Large intestine (tissue), 3 donors: ENCODE data around the gene FBXW4. TPM values are rescaled to one million over a fixed set of nuclear protein-coding genes. Genes with fewer than 3 reads are reported as not detected.

ENCODE experiments used
- DNase-seq, 2 donors: peaks; one replicate each; pipeline versions ENCODE4 v3.0.0 to v3.0.0-alpha.2; 2013
- H3K27ac ChIP-seq: one replicate; pipeline ENCODE4 v1.5.1; 2013; ENCODE audit warnings: low read length
- H3K27me3 ChIP-seq: 2 replicates; pipeline ENCODE4 v1.6.1; 2013; ENCODE audit warnings: low read length; ENCODE audit not compliant: control insufficient read depth, insufficient read depth
- H3K36me3 ChIP-seq: 2 replicates; pipeline ENCODE4 v1.6.1; 2013; ENCODE audit warnings: low read length; ENCODE audit not compliant: control insufficient read depth, insufficient read depth
- H3K4me1 ChIP-seq: one replicate; pipeline ENCODE4 v1.6.1; 2013; ENCODE audit warnings: low read length; ENCODE audit not compliant: control insufficient read depth, insufficient read depth
- H3K4me3 ChIP-seq: one replicate; pipeline ENCODE4 v1.5.1; 2013; ENCODE audit warnings: low read length
- H3K9me3 ChIP-seq: one replicate; pipeline ENCODE4 v1.6.1; 2013; ENCODE audit warnings: mild to moderate bottlenecking, low read depth, low read length, moderate library complexity; ENCODE audit not compliant: control insufficient read depth
- WGBS: methylation state at CpG from one replicate; pipeline ENCODE4 v1.1.5; 2013; ENCODE audit warnings: low lambda C conversion rate; ENCODE audit not compliant: insufficient coverage; 5-methylcytosine and 5-hydroxymethylcytosine counted together
- polyA plus RNA-seq: library from polyadenylated mRNA; unstranded; fragments of 120-200 nt; gene quantifications from one replicate; pipeline ENCODE4 v1.2.1, GENCODE V29; 2013

FBXW4 gene
- polyA plus RNA-seq, 1 donor: 45.7 TPM

GRCh38 chr10:101567165-101568006 is 127.6 kb downstream of the FBXW4 start:
- Histone ChIP-seq H3K27ac (no peak overlapping the region), H3K4me1 (peaks cover 17% of the 10 kb centered on the region), H3K4me3 (no peak overlapping the region), H3K9me3 (no peaks in the 10 kb centered on the region), H3K27me3 (peaks cover 76% of the 10 kb centered on the region), H3K36me3 (no peaks in the 10 kb centered on the region)
- no CpG with 5 or more reads among the region's 7 CpGs for WGBS
- DNase-seq: no peak

GRCh38 chr10:101566333-101567164 is 128.4 kb downstream of the FBXW4 start:
- Histone ChIP-seq H3K36me3 (no peaks in the 10 kb centered on the region), H3K4me3 (no peak overlapping the region), H3K27me3 (peaks cover 79% of the 10 kb centered on the region), H3K27ac (no peak overlapping the region), H3K9me3 (no peaks in the 10 kb centered on the region), H3K4me1 (peaks cover 17% of the 10 kb centered on the region)
- 20% methylated on average over 1 of the region's 59 CpGs for WGBS
- peak in 1 of 2 donors; percentile 22 for DNase-seq

- Histone ChIP-seq H3K36me3 (no peaks in the 10 kb centered on the region), H3K4me1 (peaks cover 14% of the 10 kb centered on the region), H3K27ac (no peak overlapping the region), H3K4me3 (no peak overlapping the region), H3K27me3 (peaks cover 75% of the 10 kb centered on the region), H3K9me3 (no peaks in the 10 kb centered on the region)
- no CpG with 5 or more reads among the region's 8 CpGs for WGBS
- DNase-seq: no peak
These were observed 129.0 kb downstream of the FBXW4 start for GRCh38 chr10:101565936-101566332.

GRCh38 chr10:101565370-101565900 is 129.5 kb downstream of the FBXW4 start:
- Histone ChIP-seq H3K36me3 (no peaks in the 10 kb centered on the region), H3K9me3 (no peaks in the 10 kb centered on the region), H3K4me1 (peaks cover 9% of the 10 kb centered on the region), H3K4me3 (no peak overlapping the region), H3K27me3 (peaks cover 71% of the 10 kb centered on the region), H3K27ac (no peak overlapping the region)
- no peak for DNase-seq
- no CpG with 5 or more reads among the region's 5 CpGs for WGBS

DNA sequence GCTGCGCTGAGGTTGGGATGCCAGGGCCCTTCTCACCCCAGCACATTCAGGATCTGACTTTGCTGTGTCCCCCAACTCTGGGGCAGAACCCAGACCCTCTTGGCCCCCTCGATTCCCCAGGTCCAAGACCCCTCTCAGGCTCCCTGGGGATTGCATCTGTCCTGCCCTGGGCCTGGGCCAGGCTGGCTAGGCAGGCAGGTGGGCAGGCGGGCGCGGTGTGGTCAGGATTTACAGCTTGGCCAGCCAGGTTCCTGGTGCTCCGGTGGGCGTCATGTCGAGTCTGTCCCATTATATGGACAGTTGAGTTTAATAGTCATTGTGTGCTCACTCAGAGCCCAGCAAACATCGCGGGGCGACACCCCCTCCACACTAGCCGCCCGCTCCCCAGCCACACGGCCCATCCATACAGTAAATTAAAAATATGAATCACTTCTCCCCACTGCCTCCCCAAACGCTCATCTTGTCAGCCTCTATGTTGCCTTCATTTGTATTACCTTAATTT is 130.4 kb downstream of the FBXW4 start:
- peaks cover 2% of the 10 kb centered on the region for H3K4me1 ChIP-seq
- DNase-seq: no peak
- H3K27me3 ChIP-seq: peaks cover 65% of the 10 kb centered on the region
- no peaks in the 10 kb centered on the region for H3K9me3 ChIP-seq
- no peaks in the 10 kb centered on the region for H3K36me3 ChIP-seq
- WGBS: 50% methylated on average over 2 of the region's 15 CpGs
- no peak overlapping the region for H3K4me3 ChIP-seq
- no peak overlapping the region for H3K27ac ChIP-seq

- DNase-seq: no peak
- H3K4me3 ChIP-seq: no peak overlapping the region
- 96% methylated on average over 4 of the region's 11 CpGs for WGBS
- no peaks in the 10 kb centered on the region for H3K9me3 ChIP-seq
- no peak overlapping the region for H3K27ac ChIP-seq
- H3K27me3 ChIP-seq: peaks cover 59% of the 10 kb centered on the region
- no peaks in the 10 kb centered on the region for H3K36me3 ChIP-seq
- H3K4me1 ChIP-seq: no peaks in the 10 kb centered on the region
These were observed 131.4 kb downstream of the FBXW4 start for GRCh38 chr10:101563497-101564040.

DNA sequence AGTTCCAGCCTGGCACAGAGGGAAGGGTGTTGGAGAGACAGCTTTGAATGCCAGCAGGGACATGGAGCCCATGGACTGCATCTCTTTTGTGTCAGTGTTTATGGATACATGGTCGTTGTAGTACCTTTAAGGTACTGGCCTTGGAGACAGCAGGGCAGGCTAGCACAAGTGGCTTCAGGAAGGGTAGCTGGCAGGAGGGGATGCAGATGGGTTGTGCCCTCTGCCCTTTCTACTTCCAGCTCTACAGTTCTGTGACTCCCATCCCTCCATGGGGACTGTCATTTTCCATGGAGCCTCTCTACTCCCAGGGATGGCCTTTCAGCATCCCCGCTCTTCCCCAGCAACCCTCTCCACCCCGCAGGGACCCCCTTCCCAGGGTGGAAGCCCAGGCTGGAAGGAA is 132.0 kb downstream of the FBXW4 start:
- H3K27ac ChIP-seq: no peak overlapping the region
- no peaks in the 10 kb centered on the region for H3K4me1 ChIP-seq
- no peaks in the 10 kb centered on the region for H3K36me3 ChIP-seq
- DNase-seq: no peak
- H3K27me3 ChIP-seq: peaks cover 53% of the 10 kb centered on the region
- no peak overlapping the region for H3K4me3 ChIP-seq
- H3K9me3 ChIP-seq: no peaks in the 10 kb centered on the region
- WGBS: no CpG with 5 or more reads among the region's 3 CpGs

DNA sequence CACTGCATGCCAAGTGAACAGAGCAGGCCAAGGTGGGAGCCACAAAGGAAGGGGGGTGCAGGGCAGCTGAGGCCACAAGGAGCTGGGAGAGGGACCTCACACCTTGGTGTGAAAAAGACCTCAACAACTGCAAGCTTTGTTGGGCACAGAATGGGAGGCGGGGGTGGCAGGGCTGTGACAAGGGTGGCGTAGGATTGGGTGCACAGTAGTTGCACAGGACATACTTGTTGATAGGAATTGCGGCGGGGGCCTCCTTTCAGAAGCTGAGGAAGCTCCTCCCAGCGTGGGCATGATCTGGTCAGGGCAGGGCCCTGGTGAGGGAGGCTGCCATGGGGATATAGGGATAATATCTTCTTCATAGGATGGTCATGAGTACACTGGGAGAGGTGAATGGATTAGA is 132.7 kb downstream of the FBXW4 start:
- Histone ChIP-seq H3K27ac (no peak overlapping the region), H3K27me3 (peaks cover 46% of the 10 kb centered on the region), H3K4me3 (no peak overlapping the region), H3K9me3 (no peaks in the 10 kb centered on the region), H3K36me3 (no peaks in the 10 kb centered on the region), H3K4me1 (no peaks in the 10 kb centered on the region)
- no peak for DNase-seq
- WGBS: no CpG with 5 or more reads among the region's 5 CpGs

DNA sequence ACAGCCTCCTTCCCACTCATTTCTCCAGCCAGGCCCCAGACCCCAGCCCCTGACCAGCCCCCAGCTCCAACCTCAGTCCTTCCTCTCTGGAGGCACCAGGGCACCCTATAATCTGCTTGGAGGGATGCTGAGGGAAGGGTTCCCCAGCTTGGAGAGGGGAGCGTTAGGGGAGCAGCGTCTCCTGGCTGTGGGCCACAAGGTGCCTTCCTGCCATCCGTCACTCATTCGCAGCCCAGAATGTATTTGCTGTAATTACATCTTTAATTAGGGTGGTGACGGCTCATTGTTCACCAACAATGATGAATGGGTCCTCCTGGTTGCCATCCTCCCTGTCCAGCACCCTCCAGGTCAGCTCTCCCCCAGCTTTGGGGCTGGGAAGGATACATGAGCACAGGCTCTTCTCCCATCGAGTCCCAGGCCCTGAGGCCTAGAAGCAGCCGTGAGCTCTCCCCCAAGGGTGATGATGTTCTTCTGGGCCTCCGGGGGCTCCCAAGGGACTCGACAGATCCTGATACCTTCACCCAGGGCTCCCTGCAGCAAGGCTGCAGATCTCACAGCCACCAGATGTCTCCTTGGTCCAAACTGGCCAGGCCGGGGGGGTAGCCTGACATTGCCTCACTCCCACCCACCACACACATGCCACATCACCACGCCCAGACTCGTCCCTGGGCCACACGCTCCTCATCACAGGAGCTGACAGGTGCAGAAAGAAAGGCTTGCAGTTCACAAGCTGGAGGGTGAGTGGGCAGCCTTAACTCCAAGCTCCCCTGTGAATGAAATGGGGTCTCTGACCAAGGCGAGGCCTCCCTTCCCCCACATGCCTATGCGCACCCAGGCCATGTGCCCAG is 133.7 kb downstream of the FBXW4 start:
- H3K36me3 ChIP-seq: no peaks in the 10 kb centered on the region
- peaks cover 37% of the 10 kb centered on the region for H3K27me3 ChIP-seq
- DNase-seq: no peak
- no CpG with 5 or more reads among the region's 15 CpGs for WGBS
- no peaks in the 10 kb centered on the region for H3K9me3 ChIP-seq
- H3K4me3 ChIP-seq: no peak overlapping the region
- H3K4me1 ChIP-seq: no peaks in the 10 kb centered on the region
- H3K27ac ChIP-seq: no peak overlapping the region
